ENCODE measurements around the gene B3GAT3.
"Not testable (repeated sequence)": the region's sequence is repeated elsewhere in the genome, so short reads cannot be mapped to it uniquely, and the experiment has no call there.

DNA sequence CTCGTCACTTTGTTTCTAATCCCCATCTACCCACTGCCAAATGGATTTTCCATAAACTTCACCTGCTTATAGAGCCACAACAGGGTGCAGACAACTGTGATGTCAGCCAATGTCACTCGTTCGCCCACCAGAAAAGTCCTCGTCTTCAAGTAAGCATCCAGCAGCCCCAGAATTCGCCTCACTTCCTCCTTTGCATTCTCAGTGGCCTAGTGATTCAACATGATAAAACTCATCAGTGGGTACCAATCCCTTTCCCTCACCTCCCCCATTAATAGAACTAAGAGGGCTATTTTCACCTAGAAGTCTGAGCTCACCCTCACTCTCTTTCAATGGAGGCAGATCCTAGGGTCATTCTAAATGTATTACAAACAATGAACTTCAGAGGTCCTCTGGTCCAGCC, 50.9 kb downstream of the B3GAT3 start:
- TF ChIP-seq EZH2 (IDR thresholded peaks at IDR 0.05); ELF1 (IDR thresholded peaks at IDR 0.05; ENCODE audit: borderline replicate concordance, low read depth); SIN3A (IDR thresholded peaks at IDR 0.05; ENCODE audit: low read depth); TCF7L2 (IDR thresholded peaks at IDR 0.05; ENCODE audit: borderline replicate concordance, extremely low read depth, insufficient read depth, insufficient read length): not testable (repeated sequence)
- TF ChIP-seq, protein P1, sequence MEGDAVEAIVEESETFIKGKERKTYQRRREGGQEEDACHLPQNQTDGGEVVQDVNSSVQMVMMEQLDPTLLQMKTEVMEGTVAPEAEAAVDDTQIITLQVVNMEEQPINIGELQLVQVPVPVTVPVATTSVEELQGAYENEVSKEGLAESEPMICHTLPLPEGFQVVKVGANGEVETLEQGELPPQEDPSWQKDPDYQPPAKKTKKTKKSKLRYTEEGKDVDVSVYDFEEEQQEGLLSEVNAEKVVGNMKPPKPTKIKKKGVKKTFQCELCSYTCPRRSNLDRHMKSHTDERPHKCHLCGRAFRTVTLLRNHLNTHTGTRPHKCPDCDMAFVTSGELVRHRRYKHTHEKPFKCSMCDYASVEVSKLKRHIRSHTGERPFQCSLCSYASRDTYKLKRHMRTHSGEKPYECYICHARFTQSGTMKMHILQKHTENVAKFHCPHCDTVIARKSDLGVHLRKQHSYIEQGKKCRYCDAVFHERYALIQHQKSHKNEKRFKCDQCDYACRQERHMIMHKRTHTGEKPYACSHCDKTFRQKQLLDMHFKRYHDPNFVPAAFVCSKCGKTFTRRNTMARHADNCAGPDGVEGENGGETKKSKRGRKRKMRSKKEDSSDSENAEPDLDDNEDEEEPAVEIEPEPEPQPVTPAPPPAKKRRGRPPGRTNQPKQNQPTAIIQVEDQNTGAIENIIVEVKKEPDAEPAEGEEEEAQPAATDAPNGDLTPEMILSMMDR (IDR thresholded peaks at IDR 0.05 in 2 of 3, conservative IDR thresholded peaks at IDR 0.05 in 1 of 3; ENCODE audit: borderline replicate concordance in 1 of 3, insufficient read depth in 1 of 3, low read depth in 2 of 3, low read length in 2 of 3), result not testable (repeated sequence)
